Activated CD8-positive, alpha-beta memory T cell treated with anti-CD3 and anti-CD28 coated beads, Interleukin-2, amount 50 U/mL, for 48 hours (primary cell): ENCODE results near the gene NOC2L.
"Not testable (repeated sequence)": the region's sequence is repeated elsewhere in the genome, so short reads cannot be mapped to it uniquely, and the experiment has no call there.

ENCODE experiments used
- DNase-seq: peaks from one replicate; pipeline ENCODE4 v3.0.0-alpha.2; 2020

Gene NOC2L

DNA sequence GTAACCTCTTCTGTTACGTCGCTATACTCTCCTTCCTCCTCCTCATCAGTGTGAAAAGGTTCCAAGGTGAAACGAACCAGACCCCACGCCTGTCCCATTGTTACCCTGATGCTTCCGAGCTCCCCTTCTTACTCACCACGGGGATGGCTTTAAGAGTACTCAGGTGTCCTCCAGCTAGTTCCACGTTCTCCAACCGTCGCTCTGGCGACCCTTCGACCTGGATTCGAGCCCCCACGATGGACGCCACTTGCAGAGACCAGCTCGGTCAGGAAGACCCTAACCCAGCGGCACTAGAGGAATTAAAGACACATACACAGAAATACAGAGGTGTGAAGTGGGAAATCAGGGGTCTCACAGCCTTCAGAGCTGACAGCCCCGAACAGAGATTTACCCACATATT lies 61.1 kb downstream of the NOC2L start:
- DNase-seq: not testable (repeated sequence)

DNA sequence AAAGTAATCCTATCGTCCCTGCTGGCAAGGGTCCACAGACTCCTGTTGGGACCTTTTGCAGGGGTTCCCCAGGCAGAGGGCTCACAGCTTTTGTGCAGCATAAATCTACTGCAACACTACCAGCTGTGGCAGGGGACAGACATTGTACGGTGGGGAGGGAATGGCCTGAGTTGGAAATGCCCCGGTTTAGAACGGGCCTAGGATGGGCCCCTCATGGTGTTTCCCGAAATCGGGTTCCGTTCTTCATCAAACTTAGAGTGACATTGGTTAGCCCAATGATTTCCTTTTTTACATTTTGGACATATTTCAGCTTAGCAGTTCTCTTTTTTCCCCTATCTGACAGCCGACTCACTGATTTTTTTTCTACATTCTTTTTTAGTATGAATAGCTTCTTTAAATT lies 61.8 kb downstream of the NOC2L start:
- DNase-seq: no peak
